SK-N-SH (cell line): ENCODE results near the gene GNAT3.

Experiments used
- CTCF ChIP-seq: fragments of 200-600 bp; sonication (generic); IDR thresholded peaks from 2 replicates; pipeline ENCODE4 v1.6.1; 2017; ENCODE audit warnings: antibody characterized with exemption, mild to moderate bottlenecking, moderate library complexity
- EZH2phosphoT487 ChIP-seq: fragments of 200-600 bp; sonication (generic); IDR thresholded peaks from 2 replicates; pipeline ENCODE4 v1.6.1; 2017; ENCODE audit warnings: low read depth, mixed run types, mild to moderate bottlenecking, antibody characterized with exemption, moderate library complexity, borderline replicate concordance
- GABPA ChIP-seq: IDR thresholded peaks from 2 replicates; pipeline ENCODE4 v1.4.0; 2012; ENCODE audit warnings: low read depth, mild to moderate bottlenecking
- GATA2 ChIP-seq: sonication (generic); formaldehyde crosslinking; IDR thresholded peaks from 2 replicates; pipeline ENCODE4 v1.5.0; 2020; ENCODE audit warnings: mild to moderate bottlenecking, missing genetic modification reagents
- MAX ChIP-seq: IDR thresholded peaks from 2 replicates; pipeline ENCODE4 v1.4.0; 2012; ENCODE audit warnings: low read depth
- NFIC ChIP-seq: IDR thresholded peaks from 2 replicates; pipeline ENCODE4 v1.4.0; 2012; ENCODE audit warnings: borderline replicate concordance
- PBX3 ChIP-seq: IDR thresholded peaks from 2 replicates; pipeline ENCODE4; 2012
- POLR2AphosphoS5 ChIP-seq: IDR thresholded peaks from 2 replicates; pipeline ENCODE4 v1.6.1; 2012; ENCODE audit warnings: low read depth, low read length
- RAD21 ChIP-seq: IDR thresholded peaks from 2 replicates; pipeline ENCODE4 v1.6.1; 2012; ENCODE audit warnings: mild to moderate bottlenecking, low read length
- RFX5 ChIP-seq: IDR thresholded peaks from 2 replicates; pipeline ENCODE4 v1.6.1; 2012; ENCODE audit warnings: mild to moderate bottlenecking, improper control_type of control experiment, low read length
- SIN3A ChIP-seq: IDR thresholded peaks from 2 replicates; pipeline ENCODE4 v1.6.1; 2012; ENCODE audit warnings: low read depth, mild to moderate bottlenecking, low read length, moderate library complexity, borderline replicate concordance
- TCF12 ChIP-seq: IDR thresholded peaks from 2 replicates; pipeline ENCODE4 v1.4.0; 2012
- USF2 ChIP-seq: fragments of 150-350 bp; IDR thresholded peaks from 2 replicates; pipeline ENCODE4 v1.6.1; 2017; ENCODE audit warnings: antibody characterized with exemption, low read length, low read depth, borderline replicate concordance
- YY1 ChIP-seq: IDR thresholded peaks from 2 replicates; pipeline ENCODE4 v1.4.0; 2012; ENCODE audit warnings: low read depth, mild to moderate bottlenecking

- TF ChIP-seq CTCF (no peak), POLR2AphosphoS5 (no peak), RAD21 (no peak), TCF12 (no peak), PBX3 (no peak), USF2 (no peak), GABPA (no peak), EZH2phosphoT487 (no peak), GATA2 (CRISPR knock-in tag) (no peak), NFIC (no peak), YY1 (no peak), SIN3A (no peak), MAX (no peak), RFX5 (no peak)
These were observed 21.4 kb upstream of the GNAT3 start for GRCh38 chr7:80533287-80533686.
